SK-N-DZ (cell line): Measurements from ENCODE around the gene HS6ST3.

ENCODE experiments used
- DNase-seq: peaks from one replicate; pipeline ENCODE4 v3.0.0-alpha.2; 2015; ENCODE audit warnings: low spot score

Gene HS6ST3

GRCh38 chr13:96824140-96824539 lies 734.2 kb downstream of the HS6ST3 start:
- no peak for DNase-seq

GRCh38 chr13:96825653-96826052 lies 735.7 kb downstream of the HS6ST3 start:
- DNase-seq = no peak

DNA sequence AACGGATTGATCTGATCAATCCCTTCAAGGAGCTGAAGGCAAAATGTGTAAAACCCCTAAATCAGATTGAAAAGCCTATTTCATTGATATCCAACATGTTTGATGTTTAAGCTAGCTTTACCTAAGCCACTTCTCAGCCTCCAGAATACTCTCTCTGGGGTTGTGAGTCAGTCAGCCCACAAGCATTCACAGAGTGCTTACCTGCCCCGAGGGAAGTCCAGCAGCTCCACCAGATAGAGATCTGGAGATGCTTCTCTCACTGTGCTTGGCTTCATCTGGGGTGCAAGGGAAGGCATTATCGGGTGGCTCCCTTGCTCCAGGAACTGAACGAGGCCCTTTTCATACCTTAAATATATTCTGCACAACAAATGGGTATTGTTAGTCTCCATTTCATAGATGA lies 744.7 kb downstream of the HS6ST3 start:
- DNase-seq = no peak

- no peak for DNase-seq
Observed at GRCh38 chr13:96835546-96835945, 745.6 kb downstream of the HS6ST3 start.

DNA sequence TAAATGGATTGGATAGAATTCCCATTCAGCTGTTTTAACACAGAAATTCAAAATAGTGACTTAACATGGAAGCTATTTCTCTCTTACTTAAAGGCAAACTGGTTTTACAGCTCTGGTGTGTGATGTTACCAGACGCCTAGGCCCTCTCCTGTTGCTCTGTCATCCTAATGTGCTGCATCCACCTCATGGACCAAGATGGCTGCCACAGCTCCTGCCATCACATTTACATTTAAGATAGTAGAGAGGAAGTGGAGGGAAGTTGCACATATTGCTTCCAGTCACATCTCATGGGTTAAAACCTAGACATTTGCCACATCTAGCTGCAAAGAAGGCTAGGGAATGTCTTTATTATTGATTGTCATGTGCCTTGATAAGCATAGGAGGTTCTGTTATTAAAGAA lies 746.8 kb downstream of the HS6ST3 start:
- no peak for DNase-seq

- DNase-seq = no peak
Observed at GRCh38 chr13:96837809-96838208, 747.9 kb downstream of the HS6ST3 start.

GRCh38 chr13:96844195-96844594 lies 754.3 kb downstream of the HS6ST3 start:
- no peak for DNase-seq

DNA sequence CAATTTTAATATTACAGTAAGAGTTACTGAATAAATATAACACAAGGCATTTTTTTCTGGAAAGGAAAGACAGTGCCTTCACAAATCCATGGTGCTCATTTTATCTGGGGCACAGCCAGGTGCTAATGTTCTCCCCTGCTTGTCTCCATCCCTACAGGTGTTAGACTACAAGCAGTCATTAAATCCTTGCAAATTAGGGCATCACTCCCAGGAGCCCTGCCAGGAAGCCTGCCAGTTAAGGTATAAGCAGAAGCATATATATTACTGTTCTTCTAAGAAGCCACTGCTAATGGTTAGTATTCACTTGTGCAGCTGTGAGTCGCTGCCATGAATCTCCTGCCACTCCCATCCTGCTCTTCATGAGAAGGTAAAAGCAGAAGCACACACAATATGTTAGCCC lies 754.7 kb downstream of the HS6ST3 start:
- DNase-seq = no peak

DNA sequence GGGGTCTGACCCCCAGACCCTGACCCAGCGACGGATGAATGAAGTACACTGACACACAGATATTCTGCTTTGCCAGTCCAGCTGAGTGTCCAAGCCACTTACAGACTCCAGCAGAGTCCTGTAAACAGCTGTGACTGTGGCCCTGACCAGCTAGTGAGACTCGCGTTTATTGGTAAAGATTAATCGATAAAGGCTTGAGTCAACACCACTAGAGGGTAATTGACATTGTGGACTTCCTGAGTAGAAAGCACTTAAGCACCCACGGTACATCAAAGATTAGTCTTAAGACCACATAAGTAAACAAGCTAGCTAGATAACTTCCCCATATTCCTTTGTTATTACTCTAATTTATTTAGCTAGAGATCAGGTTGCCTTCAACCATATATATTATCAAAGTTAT lies 758.4 kb downstream of the HS6ST3 start:
- DNase-seq = no peak

GRCh38 chr13:96849091-96849490 lies 759.2 kb downstream of the HS6ST3 start:
- DNase-seq = no peak

- no peak for DNase-seq
Observed at GRCh38 chr13:96850538-96851145, 760.7 kb downstream of the HS6ST3 start.

- DNase-seq = peak; percentile 44
Observed at GRCh38 chr13:96851856-96852445, 762.0 kb downstream of the HS6ST3 start.

DNA sequence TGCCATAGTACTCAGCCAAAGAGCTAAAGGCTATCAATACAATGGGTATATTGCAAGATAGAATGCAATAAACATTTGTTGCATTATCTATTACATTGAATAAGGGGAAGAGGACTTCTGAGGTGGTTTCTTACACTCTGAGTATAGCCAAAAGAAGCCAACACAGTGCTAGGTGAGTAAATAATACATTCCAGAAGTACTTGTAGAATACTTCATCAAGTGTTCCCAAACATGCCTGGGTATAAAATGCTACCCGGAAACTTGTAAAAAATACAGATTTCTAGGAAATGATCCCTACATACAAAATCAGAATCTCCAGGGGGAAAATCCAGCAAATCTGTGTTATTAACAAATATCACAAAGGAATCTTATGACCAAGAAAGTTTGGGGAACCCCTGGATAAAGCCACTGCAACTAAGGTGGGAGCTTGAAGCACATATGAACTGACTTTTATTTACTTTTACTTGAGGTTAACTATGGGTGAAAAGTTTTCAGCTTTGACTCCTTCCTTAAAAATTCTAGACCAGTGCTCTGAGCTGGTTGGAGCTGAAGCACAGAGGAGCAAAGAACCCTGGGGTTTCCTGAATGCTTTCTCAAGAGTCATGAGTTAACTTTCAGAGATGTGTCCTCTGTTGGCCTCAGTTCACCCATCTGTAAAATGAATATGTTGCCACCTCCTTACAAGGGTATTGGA lies 768.4 kb downstream of the HS6ST3 start:
- no peak for DNase-seq

DNA sequence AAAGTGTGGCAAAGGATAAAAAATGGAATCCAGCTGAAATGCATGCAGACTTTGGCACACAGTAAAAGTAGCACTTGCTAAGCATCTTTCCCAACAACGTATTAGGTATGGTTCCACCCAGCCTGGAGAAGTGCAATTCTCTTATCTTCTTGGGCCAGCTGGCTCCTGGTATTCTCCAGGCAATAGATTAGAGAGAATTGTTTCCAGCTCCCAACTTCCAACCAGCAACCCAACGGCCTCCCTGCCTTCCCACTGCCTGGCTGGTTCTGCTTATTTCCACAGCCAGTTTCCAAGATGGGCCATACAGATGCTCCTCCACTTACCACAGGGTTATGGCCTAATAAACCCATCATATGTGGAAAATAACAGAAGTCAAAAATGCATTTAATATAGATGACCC lies 771.0 kb downstream of the HS6ST3 start:
- DNase-seq = no peak

DNA sequence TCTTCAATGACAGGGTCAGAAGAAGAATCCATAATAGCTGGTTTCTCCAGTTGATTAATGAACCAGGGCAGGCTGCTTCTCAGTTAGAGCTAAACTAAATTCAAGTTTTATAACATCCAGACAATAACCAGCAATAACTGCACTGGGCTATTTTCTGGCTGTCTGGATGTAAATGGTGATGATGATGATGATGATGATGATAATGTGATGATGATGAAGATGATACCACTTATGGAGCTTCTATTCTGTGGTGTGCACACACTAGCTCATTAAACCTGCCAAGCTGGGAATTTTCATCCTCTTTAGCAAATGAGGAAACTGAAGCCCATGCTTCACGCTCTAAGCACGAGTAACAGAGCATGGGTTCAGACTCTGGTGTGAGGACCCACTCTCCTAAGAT lies 772.2 kb downstream of the HS6ST3 start:
- no peak for DNase-seq

DNA sequence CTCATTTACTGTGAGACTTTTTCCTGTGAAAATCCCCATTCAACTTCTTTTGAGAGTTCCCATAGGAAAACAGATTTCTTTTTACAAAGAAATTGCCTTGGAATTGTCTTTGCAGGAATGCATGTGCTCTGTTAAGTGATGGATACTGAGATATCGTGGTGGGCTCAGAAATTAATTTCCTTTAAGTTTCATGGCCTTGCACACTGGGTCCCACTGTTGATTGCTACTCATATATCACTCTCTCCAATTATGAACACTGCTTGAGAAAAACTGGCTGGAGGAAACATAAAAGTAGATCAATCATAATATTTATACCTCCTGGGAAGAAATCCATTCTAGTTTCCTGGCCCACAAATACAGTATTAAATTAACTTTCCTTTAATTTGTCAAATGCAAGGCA lies 773.1 kb downstream of the HS6ST3 start:
- no peak for DNase-seq

- DNase-seq = no peak
Observed at GRCh38 chr13:96871469-96871868, 781.6 kb downstream of the HS6ST3 start.

DNA sequence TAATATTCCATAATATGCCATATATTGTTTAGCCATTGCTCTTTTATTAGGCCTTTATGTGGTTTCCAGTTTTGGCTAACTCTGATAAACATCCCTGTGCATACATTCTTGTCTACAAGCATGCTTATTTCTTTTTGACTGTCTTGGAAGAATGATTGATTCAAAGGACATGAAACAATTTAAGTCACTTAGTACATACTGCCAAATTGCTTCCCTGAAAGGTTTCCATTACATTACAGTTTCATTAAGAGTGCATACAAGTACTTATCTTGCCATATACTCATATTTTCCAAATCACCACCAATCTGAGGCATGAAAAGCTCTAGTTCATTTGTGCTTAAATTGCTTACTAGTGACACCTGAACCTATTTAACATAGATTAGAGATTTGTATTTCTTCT lies 790.5 kb downstream of the HS6ST3 start:
- no peak for DNase-seq
